ENCODE measurements around the gene RYR3.
A peak's percentile ranks its signal among the peaks of the same experiment; 100 is the strongest.

Gene RYR3

GRCh38 chr15:33322091-33322490, 11.3 kb downstream of the RYR3 start:
- no peak for DNase-seq

GRCh38 chr15:33324609-33325008, 13.8 kb downstream of the RYR3 start:
- DNase-seq: no peak

GRCh38 chr15:33326908-33327307, 16.1 kb downstream of the RYR3 start:
- no peak for DNase-seq

DNA sequence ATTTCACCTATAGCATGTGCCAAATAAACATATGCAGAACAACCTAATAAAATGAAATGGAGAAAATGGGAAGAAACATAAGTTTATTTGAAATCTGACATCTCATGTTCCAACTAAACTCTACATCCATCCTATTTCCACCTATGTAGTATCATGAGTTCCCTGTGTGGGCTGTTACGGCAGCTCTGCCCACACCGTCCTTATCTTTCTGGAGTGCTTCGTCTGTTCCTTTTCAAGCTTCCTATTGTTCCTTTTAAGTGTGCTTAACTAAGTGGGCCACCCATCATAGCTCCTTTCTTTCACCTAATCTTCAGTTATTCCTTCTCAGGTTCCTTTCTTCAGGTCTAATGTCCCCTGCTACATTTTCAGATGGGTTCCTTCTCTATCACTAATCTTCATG, 17.3 kb downstream of the RYR3 start:
- DNase-seq: no peak

- no peak for DNase-seq
These were observed 18.7 kb downstream of the RYR3 start for GRCh38 chr15:33329457-33329856.

DNA sequence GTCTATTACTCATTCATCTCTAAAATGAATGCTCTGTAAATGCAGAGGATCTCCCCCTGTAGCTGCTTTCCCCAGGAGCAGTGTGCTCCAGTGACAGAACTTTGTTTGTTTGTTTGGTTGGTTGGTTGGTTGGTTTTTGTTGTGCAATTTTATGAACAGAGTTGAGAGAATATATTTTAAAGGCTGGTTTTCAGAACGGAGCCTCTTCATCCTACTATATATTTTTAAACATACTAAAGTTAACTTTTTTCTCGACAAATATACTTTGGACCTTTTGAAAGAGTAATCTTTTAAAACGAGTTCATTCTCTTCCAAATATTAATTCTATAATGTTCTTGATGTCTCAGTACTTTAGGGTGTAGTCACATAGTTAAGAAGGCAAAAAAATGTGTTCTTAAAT, 20.2 kb downstream of the RYR3 start:
- no peak for DNase-seq

DNA sequence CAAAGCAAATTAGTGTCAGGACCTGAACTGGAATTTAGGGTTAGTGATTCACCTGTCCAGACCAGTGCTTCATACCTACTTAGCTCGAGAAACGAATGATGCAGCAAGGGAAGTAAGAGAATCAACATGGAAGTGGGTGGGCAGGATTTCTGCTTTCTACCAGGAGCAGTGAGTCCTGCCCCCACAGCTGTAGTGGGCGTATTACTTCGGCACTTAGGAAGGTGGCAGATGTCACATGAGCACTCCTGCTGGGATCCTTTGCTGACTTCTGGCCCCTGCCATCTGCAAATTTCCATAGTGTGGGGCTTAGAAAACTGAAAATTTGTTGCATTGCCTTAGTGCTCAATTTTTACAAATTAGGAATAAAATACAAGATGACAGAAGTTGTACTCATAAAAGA, 31.2 kb downstream of the RYR3 start:
- no peak for DNase-seq

- DNase-seq: no peak
These were observed 32.5 kb downstream of the RYR3 start for GRCh38 chr15:33343275-33343674.

DNA sequence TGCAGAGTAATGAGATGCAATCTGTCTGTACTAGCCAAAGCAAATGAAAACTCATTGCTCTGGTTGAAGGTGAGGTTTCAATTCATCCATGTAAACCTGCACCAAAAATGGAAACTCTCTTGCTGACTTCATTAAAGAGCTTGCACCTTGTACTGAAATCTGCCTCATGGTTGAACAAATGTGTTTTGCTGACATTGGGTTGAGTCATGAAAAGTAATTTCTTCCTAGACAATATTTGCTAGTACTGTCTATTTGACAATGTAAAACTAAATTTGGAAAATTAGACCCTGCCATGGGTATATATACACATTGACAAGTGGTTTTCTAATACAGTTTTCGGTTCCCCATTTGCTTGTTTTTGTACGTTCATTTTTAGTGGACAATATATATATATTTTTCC, 33.3 kb downstream of the RYR3 start:
- DNase-seq: no peak

GRCh38 chr15:33344530-33344929, 33.8 kb downstream of the RYR3 start:
- no peak for DNase-seq

GRCh38 chr15:33354411-33354810, 43.6 kb downstream of the RYR3 start:
- no peak for DNase-seq

DNA sequence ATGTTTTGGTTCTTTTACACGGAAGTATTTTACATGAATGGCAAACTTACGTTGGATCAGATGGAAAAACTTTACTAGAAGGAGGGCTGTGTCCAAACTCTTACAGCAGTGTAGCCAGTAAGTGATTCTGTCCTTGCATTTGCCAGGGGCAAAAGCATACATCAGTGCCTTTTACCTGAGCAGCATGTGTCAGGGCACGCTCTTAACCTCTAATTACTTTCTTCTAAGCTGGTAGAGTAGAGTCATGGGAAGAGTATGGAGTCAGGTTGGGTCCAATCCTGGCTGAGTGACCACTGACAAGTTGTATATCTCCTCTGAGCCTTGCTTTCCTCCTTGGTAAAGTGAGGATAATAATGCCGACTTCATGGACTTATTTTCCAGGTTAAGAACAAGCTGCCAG, 47.1 kb downstream of the RYR3 start:
- no peak for DNase-seq

DNA sequence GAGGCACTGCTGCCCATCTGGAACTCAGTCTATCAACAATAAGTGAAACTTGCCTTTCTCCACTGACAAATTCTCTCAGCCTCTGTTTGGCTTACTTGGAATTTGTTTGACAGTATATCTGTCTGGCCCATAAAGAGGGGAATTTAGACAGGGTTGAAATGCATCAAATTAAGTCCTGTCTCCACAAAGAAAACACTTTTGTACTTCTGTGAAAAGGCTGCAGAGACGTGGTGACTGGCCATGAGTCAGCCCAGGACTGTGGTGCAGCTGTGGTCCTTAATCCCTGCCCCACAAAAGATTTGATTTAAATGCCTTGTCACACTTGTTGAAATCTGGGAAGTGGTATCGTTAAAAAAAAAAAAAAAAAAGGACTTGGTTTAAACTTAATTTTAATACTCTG, 47.5 kb downstream of the RYR3 start:
- DNase-seq: peak; percentile 56

DNA sequence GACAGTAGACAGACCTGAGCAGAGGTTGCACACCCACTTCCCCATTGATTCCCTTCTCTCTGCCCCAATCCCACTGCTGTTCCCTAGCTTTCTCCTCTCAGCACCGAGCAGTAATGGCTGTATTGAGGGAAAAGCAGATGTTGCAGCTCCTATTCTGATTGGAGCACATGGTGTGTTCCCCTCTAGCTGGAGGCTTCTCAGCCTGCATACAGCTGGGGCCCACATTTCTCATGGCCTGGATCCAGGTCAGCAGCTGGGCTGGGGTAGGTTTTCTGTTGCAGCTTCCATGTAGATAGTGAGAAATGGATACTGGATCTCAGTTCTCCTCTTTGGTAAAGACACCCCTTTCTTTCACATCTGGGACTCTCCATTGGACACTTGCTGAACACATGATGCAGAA, 50.1 kb downstream of the RYR3 start:
- peak; percentile 83 for DNase-seq

DNA sequence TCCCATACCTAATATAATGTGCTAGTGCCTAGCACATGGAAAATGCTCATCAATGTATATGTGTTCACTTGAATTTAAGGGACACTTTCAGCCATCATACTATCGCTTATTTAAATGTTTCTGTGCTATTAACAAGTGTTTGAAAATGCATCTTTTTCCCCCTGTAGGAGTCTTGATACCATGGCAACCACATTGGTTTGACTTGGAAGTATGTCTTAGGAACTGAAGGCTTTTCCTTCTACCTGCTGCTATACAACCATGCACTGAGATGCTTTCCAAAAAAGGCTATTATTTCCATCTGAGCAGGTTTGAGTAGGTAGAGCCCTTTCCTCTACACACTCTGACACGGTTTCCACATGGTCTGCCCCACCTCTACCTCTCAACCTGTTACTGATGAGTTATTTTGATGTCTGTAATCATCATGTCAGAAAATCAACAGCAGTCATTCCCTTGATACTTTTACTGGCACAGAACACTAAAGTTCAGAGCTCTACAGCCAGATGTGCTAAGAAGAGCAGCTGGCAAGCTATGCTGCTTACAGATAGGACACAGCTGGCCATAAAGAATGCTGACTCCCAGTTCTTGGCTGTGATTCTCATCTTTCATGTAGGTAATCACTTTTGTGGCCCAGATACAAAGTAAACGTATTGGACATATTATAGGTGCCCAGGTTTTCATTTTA, 59.3 kb downstream of the RYR3 start:
- no peak for DNase-seq

- DNase-seq: no peak
These were observed 59.9 kb downstream of the RYR3 start for GRCh38 chr15:33370623-33371020.

DNA sequence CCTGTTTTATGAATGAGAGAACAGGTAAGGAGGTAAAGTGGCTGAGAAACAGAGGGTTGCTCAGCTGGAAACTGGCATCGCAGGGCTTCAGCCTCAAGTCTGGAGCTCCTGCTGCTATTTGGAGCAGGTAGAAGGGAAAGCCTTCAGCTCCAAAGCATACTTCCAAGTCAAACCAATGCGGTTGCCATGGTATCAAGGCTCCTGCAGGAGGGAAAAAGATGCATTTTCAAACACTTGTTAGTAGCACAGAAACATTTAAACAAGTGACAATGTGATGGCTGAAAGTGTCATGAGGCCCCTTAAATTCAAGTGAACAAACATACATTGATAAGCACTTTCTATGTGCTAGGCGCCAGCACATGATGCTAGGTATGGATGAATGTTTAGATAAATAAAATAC, 60.4 kb downstream of the RYR3 start:
- DNase-seq: no peak

DNA sequence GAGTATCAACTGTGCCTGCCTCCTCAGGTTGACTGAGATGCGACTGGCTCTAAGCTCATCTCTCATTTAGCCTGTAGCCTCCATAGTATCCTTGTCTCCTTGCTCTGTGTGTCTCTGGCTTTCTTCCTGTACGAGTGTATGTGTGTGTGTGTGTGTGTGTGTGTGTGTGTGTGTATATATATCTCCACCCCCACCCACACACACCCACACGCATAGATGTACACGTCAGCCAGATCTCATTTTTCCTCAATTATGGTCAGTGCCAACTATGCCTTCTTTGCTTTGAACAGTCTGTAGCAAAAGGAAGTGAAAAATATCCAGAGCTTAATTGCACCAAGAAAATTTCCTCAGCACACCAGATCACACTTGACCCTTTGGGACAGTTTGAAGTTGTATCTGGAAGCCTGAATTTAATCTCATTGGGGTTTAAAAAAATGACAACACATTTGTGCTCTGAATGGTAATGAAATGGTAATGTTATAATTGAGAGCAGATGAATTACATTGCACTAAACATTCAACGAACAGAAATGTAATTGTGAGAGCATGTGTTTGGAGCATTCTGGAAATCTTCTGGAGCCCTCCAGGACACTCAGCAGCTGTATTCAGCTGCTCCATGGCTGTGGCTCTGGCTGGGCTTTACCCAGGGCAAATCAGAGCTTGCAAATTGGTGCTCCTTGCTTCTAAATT, 63.6 kb downstream of the RYR3 start:
- peak; percentile 46 for DNase-seq

DNA sequence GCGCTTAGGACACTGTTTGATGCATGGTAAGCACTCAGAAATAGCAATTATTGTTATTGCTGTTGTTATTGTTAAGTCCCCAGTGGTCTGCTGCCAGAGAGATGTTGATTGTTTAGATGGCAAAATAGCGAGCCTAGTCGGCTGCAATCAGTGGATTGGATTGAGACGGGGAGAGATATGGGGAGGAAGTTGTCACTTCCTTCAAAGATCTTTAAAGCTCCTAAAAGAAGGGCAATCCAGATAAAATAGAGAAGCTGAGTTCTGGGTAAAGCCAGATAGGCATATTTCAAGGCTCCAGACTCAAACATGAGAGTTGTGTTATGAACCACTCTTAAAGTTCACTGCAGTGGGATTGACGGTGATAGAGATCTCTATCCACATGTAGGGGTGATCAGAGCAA, 64.5 kb downstream of the RYR3 start:
- DNase-seq: no peak

GRCh38 chr15:33377204-33377603, 66.4 kb downstream of the RYR3 start:
- no peak for DNase-seq

DNA sequence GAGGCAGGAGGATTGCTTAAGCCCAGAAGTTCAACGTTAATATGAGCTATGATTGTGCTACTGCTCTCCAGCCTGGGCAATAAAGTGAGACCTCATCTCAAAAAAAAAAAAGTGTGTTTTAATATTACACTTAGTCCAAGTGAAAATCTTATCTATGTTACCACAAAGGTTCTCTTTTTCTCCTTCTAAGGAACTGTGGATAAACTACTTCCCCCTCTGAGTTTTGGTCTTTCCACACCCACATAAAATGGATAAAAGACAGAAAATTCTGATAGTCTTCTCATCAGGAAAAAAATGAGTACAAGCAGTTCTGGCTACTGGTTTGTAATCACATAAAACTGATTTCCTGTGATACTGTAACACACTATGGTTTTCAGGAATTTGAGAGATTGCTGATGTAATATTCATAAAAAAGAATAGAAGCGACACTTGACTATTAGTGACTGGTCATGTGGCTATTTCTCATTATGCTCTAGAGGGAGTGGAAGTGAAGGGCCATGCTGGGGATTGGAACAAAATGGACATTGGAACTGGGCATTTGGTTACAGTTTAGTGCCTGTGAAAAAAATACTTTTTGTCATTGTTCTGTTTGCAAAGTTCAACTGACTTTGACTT, 68.2 kb downstream of the RYR3 start:
- no peak for DNase-seq

DNA sequence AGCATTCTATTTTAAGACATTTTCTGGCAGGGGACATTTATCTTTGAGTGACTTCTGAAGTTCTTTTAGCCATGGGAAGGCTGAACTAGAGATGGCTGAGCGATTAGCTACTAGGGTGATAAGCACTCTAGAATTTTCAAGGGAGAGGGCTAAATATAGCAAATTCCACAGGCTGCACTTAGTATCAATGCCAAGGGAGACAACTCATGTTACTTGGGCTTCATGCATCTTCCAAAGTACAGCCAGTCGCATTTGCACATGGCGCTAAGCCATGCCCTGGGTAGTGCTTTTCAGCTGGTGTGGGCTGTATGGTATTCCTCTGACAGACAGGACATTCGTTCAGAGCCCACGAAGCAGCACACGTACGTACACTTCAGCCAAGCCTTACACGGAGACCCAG, 69.6 kb downstream of the RYR3 start:
- DNase-seq: no peak

DNA sequence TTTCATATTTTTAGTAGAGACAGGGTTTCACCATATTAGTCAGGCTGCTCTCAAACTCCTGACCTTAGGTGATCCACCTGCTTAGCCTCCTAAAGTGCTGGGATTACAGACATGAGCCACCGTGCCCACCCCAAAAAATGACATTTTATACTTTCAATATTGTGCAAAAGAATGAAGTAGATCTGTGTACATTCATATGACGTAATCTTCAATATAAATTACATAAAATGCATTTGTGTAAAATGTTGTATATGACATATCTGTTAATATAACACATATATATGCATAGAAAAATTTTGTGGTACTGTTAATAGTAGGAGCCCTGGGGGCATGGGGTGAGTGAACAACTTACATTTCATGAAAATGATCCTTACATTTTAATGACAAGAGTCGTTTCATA, 71.7 kb downstream of the RYR3 start:
- DNase-seq: no peak

- no peak for DNase-seq
These were observed 73.5 kb downstream of the RYR3 start for GRCh38 chr15:33384307-33384706.

GRCh38 chr15:33392453-33392852, 81.7 kb downstream of the RYR3 start:
- DNase-seq: no peak
